Measurements from ENCODE around the gene PP2D1. TPM values are rescaled to one million over a fixed set of nuclear protein-coding genes. Genes with fewer than 3 reads are reported as not detected.

Gene PP2D1
- total and polyA plus RNA-seq, 2 of the 8 experiments (the other 6 are each of a cell fraction or from before 2014, with no cell fraction given): not detected

DNA sequence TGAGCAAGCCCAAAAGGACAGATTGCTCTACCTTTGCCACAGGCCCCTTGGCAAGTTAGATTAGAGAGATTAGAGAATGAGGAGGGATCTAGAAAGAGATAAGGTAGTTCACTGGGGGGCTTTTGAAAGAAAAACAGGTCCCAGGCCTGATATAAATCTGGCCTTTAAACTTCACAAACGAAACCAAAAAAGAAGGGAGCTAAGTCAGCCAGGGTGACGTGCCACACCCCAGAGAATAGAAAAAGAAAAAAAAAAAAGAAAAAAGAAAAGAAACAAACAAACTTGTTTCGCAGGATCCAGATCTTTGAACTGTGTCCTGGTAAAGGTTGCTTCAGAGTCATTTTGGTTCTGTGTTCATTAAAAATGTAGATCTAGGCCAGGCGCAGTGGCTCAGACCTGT lies 31.8 kb upstream of the PP2D1 start:
- Histone ChIP-seq H3K18ac (ENCODE audit: extremely low read depth, low read length) (no peak overlapping the region), H3K4ac (replicated peaks; ENCODE audit: insufficient read length, low read depth, low read length) (no peak overlapping the region), H3K79me1 (ENCODE audit: low read depth, low read length) (no peaks in the 10 kb centered on the region), H2BK12ac (ENCODE audit: low read depth, low read length) (no peak overlapping the region), H4K91ac (replicated peaks; ENCODE audit: insufficient read length, low read length) (no peak overlapping the region), H3K23ac (ENCODE audit: insufficient read length) (no peak overlapping the region), H4K5ac (ENCODE audit: insufficient read length, low read depth, low read length) (no peak overlapping the region), H2BK5ac (ENCODE audit: low read depth, low read length) (no peak overlapping the region), H3K9ac (replicated peaks in 1 of 4; ENCODE audit: extremely low read depth in 1 of 4, low read depth in 3 of 4, low read length in 3 of 4) (no peak overlapping the region), H3K4me3 (ENCODE audit: extremely low read depth in 1 of 4, insufficient read depth in 2 of 4, low read depth in 3 of 4, low read length in 4 of 4) (no peak overlapping the region), H2AFZ (ENCODE audit: low read length) (no peak overlapping the region), H3K27me3 (replicated peaks in 1 of 4; ENCODE audit: control insufficient read depth in 3 of 4, extremely low read depth in 1 of 4, insufficient read depth in 3 of 4, low read length in 3 of 4) (peaks cover 0 to 5% (median 4%) of the 10 kb centered on the region in 4 experiments; a peak in 2 of 7 replicates), H4K8ac (ENCODE audit: extremely low read depth, insufficient read depth, low read length) (no peak overlapping the region), H3K9me3 (ENCODE audit: insufficient read depth in 2 of 2, low read depth in 1 of 2, low read length in 1 of 2) (no peaks in the 10 kb centered on the region), H3K79me2 (ENCODE audit: control insufficient read depth in 1 of 2, insufficient read depth in 2 of 2, low read length in 2 of 2) (no peaks in the 10 kb centered on the region), H2BK120ac (replicated peaks; ENCODE audit: low read depth, low read length) (no peak overlapping the region), H2BK20ac (ENCODE audit: low read length) (no peak overlapping the region), H3K4me2 (ENCODE audit: insufficient read depth in 1 of 2, low read depth in 2 of 2, low read length in 2 of 2) (no peak overlapping the region), H3K56ac (replicated peaks; ENCODE audit: insufficient read length, low read depth, low read length) (no peak overlapping the region), H2BK15ac (ENCODE audit: low read length) (no peak overlapping the region), H3K27ac (ENCODE audit: low read depth, low read length) (no peak overlapping the region), H3K14ac (ENCODE audit: insufficient read length) (no peak overlapping the region), H4K20me1 (replicated peaks in 1 of 2; ENCODE audit: control insufficient read depth in 1 of 2, insufficient read depth in 2 of 2, low read length in 2 of 2) (peaks cover 0 to 7% of the 10 kb centered on the region in 2 experiments), H3K23me2 (ENCODE audit: low read depth, low read length) (peaks cover 7% of the 10 kb centered on the region; the same call in 1 of the 2 replicates), H3K4me1 (replicated peaks in 1 of 4; ENCODE audit: control insufficient read depth in 3 of 4, insufficient read depth in 4 of 4, low read length in 3 of 4) (peaks cover 0 to 2% (median under 1%) of the 10 kb centered on the region in 4 experiments; a peak in 2 of 7 replicates), H2AK5ac (ENCODE audit: low read depth, low read length) (no peak overlapping the region), H3K36me3 (ENCODE audit: control insufficient read depth in 2 of 4, insufficient read depth in 4 of 4, low read length in 3 of 4) (no peaks in the 10 kb centered on the region)
- TF ChIP-seq TEAD4 (IDR thresholded peaks at IDR 0.05; ENCODE audit: low read depth, low read length) (no peak), CTCF (IDR thresholded peaks at IDR 0.05; ENCODE audit: control extremely low read depth in 1 of 3, insufficient read depth in 1 of 3, low read depth in 1 of 3, low read length in 3 of 3) (no peak), RXRA (IDR thresholded peaks at IDR 0.05; ENCODE audit: insufficient read depth, low read depth, low read length) (no peak), ASH2L (IDR thresholded peaks at IDR 0.05; ENCODE audit: low read length) (no peak), POLR2A (IDR thresholded peaks at IDR 0.05; ENCODE audit: control extremely low read depth in 1 of 2, low read depth in 2 of 2, low read length in 2 of 2) (no peak), TAF7 (optimal IDR thresholded peaks at IDR 0.05; ENCODE audit: borderline replicate concordance, low read depth, low read length) (no peak), HDAC2 (IDR thresholded peaks at IDR 0.05; ENCODE audit: borderline replicate concordance in 1 of 2, low read depth in 2 of 2, low read length in 2 of 2) (no peak)
- POLR2A ChIA-PET (ENCODE audit: partially characterized antibody): no interaction called here
- 94% methylated on average over 4 of the region's 4 CpGs; no CpG with 5 or more reads in 1 of the 2 experiments for WGBS, 2 experiments (ENCODE audit: extremely low coverage in 1 of 2, insufficient coverage in 1 of 2, insufficient read length in 1 of 2, insufficient replicate concordance in 2 of 2, low coverage in 1 of 2, low lambda C conversion rate in 2 of 2, missing lambda C conversion rate in 1 of 2)
- DNase-seq (ENCODE audit: low read depth in 1 of 2, low spot score in 2 of 2) (no peak), FAIRE-seq (no peak)
- CTCF ChIA-PET (ENCODE audit: partially characterized antibody): interaction anchor here (0.6 to 1.4 kb wide), 3 partner anchors 9 to 674 kb away, joined by 3 read pairs; no protein-coding TSS in a partner anchor

Measured in H1 (cell line).